GM19468 (cell line): Measurements from ENCODE around the gene LTBP3.

Experiments used
- ATAC-seq: cut with Tn5 transposase; IDR thresholded peaks from one replicate; pipeline ENCODE4 v1.9.1; 2021; ENCODE audit warnings: mild to moderate bottlenecking, moderate library complexity, moderate number of reproducible peaks; ENCODE audit not compliant: unreplicated experiment; ENCODE audit errors: extremely low read depth

LTBP3 gene

GRCh38 chr11:65555693-65556231, 2.4 kb downstream of the LTBP3 start:
- ATAC-seq, result no peak

- ATAC-seq, result no peak
Measured at GRCh38 chr11:65554842-65555430, 3.2 kb downstream of the LTBP3 start.

- no peak for ATAC-seq
Measured at GRCh38 chr11:65554057-65554818, 3.9 kb downstream of the LTBP3 start.

GRCh38 chr11:65553301-65554001, 4.7 kb downstream of the LTBP3 start:
- no peak for ATAC-seq

- no peak for ATAC-seq
Measured at GRCh38 chr11:65552388-65552951, 5.7 kb downstream of the LTBP3 start.

- no peak for ATAC-seq
Measured at GRCh38 chr11:65551572-65552387, 6.4 kb downstream of the LTBP3 start.

- ATAC-seq, result no peak
Measured at GRCh38 chr11:65549096-65549495, 9.1 kb downstream of the LTBP3 start.

GRCh38 chr11:65548395-65548794, 9.8 kb downstream of the LTBP3 start:
- no peak for ATAC-seq

GRCh38 chr11:65547446-65548125, 10.6 kb downstream of the LTBP3 start:
- ATAC-seq, result no peak

GRCh38 chr11:65546217-65546958, 11.8 kb downstream of the LTBP3 start:
- ATAC-seq, result peak; percentile 43

GRCh38 chr11:65545853-65546216, 12.3 kb downstream of the LTBP3 start:
- no peak for ATAC-seq

GRCh38 chr11:65542738-65543390, 15.3 kb downstream of the LTBP3 start:
- no peak for ATAC-seq

GRCh38 chr11:65541093-65541982, 16.8 kb downstream of the LTBP3 start:
- no peak for ATAC-seq

GRCh38 chr11:65540290-65541092, 17.7 kb downstream of the LTBP3 start:
- ATAC-seq, result peak; percentile 46

GRCh38 chr11:65539744-65540289, 18.3 kb downstream of the LTBP3 start:
- peak; percentile 49 for ATAC-seq
